ENCODE results near the gene FURIN.
"Not testable (repeated sequence)": the region's sequence is repeated elsewhere in the genome, so short reads cannot be mapped to it uniquely, and the experiment has no call there.

Gene FURIN

GRCh38 chr15:90868261-90868689, at the start of gene FURIN:
TSS of gene FURIN (plus strand) at chr15:90868588. CDS start at chr15:90875741, 7,153 bp downstream.
- no peak for TF ChIP-seq CTCF (IDR thresholded peaks at IDR 0.05; ENCODE audit: unreplicated experiment in 3 of 3)
- H3K27ac Mint-ChIP-seq = peak within 1 kb of the TSS; percentile 60 to 96 (median 80)
- peaks cover 39% of the 10 kb centered on the region for H3K4me1 Mint-ChIP-seq
- peak within 1 kb of the TSS; percentile 84 to 93 (median 91) for H3K4me3 Mint-ChIP-seq
- no peaks in the 10 kb centered on the region for H3K9me3 Mint-ChIP-seq
- peaks cover 17% of the 10 kb centered on the region for H3K27me3 Mint-ChIP-seq (ENCODE audit: low read depth)
- H3K36me3 Mint-ChIP-seq (ENCODE audit: low read depth) = no peaks in the 10 kb centered on the region

GRCh38 chr15:90819390-90819789, 49.0 kb upstream of the FURIN start:
- Mint-ChIP-seq H3K27me3 (ENCODE audit: low read depth) (peaks cover 3% of the 10 kb centered on the region), H3K27ac (no peak overlapping the region), H3K4me1 (peaks cover 26% of the 10 kb centered on the region), H3K4me3 (no peak overlapping the region), H3K36me3 (ENCODE audit: low read depth) (peaks cover 10% of the 10 kb centered on the region), H3K9me3 (no peaks in the 10 kb centered on the region)
- TF ChIP-seq CTCF (IDR thresholded peaks at IDR 0.05; ENCODE audit: unreplicated experiment in 3 of 3) = no peak

- TF ChIP-seq CTCF (IDR thresholded peaks at IDR 0.05; ENCODE audit: unreplicated experiment in 3 of 3) = no peak
- Mint-ChIP-seq H3K9me3 (no peaks in the 10 kb centered on the region), H3K36me3 (ENCODE audit: low read depth) (peaks cover 7% of the 10 kb centered on the region), H3K4me3 (no peak overlapping the region), H3K27ac (no peak overlapping the region), H3K4me1 (peaks cover 21% of the 10 kb centered on the region), H3K27me3 (ENCODE audit: low read depth) (peaks cover 3% of the 10 kb centered on the region)
These were observed 48.5 kb upstream of the FURIN start for GRCh38 chr15:90819850-90820249.

- TF ChIP-seq CTCF (IDR thresholded peaks at IDR 0.05; ENCODE audit: unreplicated experiment in 3 of 3) = no peak
- peaks cover 15% of the 10 kb centered on the region for H3K4me1 Mint-ChIP-seq
- H3K36me3 Mint-ChIP-seq (ENCODE audit: low read depth) = peaks cover under 1% of the 10 kb centered on the region
- peaks cover 3% of the 10 kb centered on the region for H3K27me3 Mint-ChIP-seq (ENCODE audit: low read depth)
- no peak overlapping the region for H3K4me3 Mint-ChIP-seq
- H3K27ac Mint-ChIP-seq = no peak overlapping the region
- no peaks in the 10 kb centered on the region for H3K9me3 Mint-ChIP-seq
These were observed 47.9 kb upstream of the FURIN start for GRCh38 chr15:90820481-90820880.

- Mint-ChIP-seq H3K9me3 (no peaks in the 10 kb centered on the region), H3K27ac (peak overlapping the region in 1 of 3 experiments; percentile 33)
- TF ChIP-seq CTCF (IDR thresholded peaks at IDR 0.05; ENCODE audit: unreplicated experiment in 3 of 3) = no peak
These were observed 46.0 kb upstream of the FURIN start for GRCh38 chr15:90822204-90822955.

GRCh38 chr15:90823455-90823974, 44.9 kb upstream of the FURIN start:
- Mint-ChIP-seq H3K27ac (no peak overlapping the region), H3K4me3 (no peak overlapping the region), H3K9me3 (no peaks in the 10 kb centered on the region), H3K36me3 (ENCODE audit: low read depth) (no peaks in the 10 kb centered on the region), H3K4me1 (peaks cover 4% of the 10 kb centered on the region), H3K27me3 (ENCODE audit: low read depth) (peaks cover 14% of the 10 kb centered on the region)
- TF ChIP-seq CTCF (IDR thresholded peaks at IDR 0.05; ENCODE audit: unreplicated experiment in 3 of 3) = no peak

More at GRCh38 chr15:90822204-90822955, 46.0 kb upstream of the FURIN start:
- peaks cover 11% of the 10 kb centered on the region for H3K27me3 Mint-ChIP-seq (ENCODE audit: low read depth)
- no peak overlapping the region for H3K4me3 Mint-ChIP-seq
- H3K4me1 Mint-ChIP-seq = peaks cover 13% of the 10 kb centered on the region
- no peaks in the 10 kb centered on the region for H3K36me3 Mint-ChIP-seq (ENCODE audit: low read depth)

GRCh38 chr15:90825115-90825899, 43.1 kb upstream of the FURIN start:
- peaks cover 14% of the 10 kb centered on the region for H3K27me3 Mint-ChIP-seq (ENCODE audit: low read depth)
- not testable (repeated sequence) for H3K36me3 Mint-ChIP-seq (ENCODE audit: low read depth); H3K27ac Mint-ChIP-seq; H3K4me1 Mint-ChIP-seq; H3K9me3 Mint-ChIP-seq; H3K4me3 Mint-ChIP-seq

All from nephron (organoid).